HG02973 (cell line): ENCODE measurements around the gene C2CD4A.
A peak's percentile ranks its signal among the peaks of the same experiment; 100 is the strongest.

ENCODE experiments used
- ATAC-seq: cut with Tn5 transposase; IDR thresholded peaks from one replicate; pipeline ENCODE4 v1.9.1; 2021; ENCODE audit warnings: moderate library complexity; ENCODE audit not compliant: unreplicated experiment

Gene C2CD4A

DNA sequence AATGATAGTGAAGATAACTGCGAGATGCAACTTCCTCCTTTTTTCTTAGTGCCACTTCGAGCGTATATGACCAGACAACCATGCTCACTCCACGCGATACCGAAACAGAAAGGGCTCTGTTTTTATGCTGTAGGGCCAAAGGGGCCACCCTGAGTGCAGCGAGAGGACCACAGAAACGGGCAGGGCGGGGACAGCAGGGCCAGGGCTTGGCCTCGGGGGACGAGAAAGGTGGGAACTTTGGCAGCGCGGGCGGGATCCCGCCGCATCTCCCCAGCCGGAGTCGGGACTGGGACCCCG, 7.0 kb upstream of the C2CD4A start:
- ATAC-seq: peak; percentile 70

- peak; percentile 82 for ATAC-seq
These were observed 6.5 kb upstream of the C2CD4A start, which contains the start of gene VPS13C for GRCh38 chr15:62060113-62060895. TSS of gene VPS13C (minus strand) at chr15:62060447. CDS start at chr15:62060374, 73 bp downstream.

DNA sequence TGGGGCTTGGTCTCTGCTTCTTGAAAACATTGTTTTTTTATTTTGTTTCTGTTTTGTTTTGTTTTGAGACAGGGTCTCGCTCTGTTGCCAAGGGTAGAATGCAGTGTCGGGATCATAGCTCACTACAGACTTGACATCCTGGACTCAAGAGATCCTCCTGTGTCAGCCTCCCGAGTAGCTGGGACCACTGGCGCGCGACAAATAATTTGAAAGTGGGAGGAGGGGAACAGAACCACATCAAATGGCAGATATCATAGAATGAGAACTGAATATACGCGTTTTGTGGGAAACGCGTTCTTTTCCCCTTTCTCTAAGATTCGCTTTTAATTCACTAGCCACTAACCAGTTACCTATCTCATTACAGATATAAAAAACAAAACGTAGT, 5.9 kb upstream of the C2CD4A start:
- ATAC-seq: peak; percentile 1

GRCh38 chr15:62063825-62064635, 2.7 kb upstream of the C2CD4A start:
- no peak for ATAC-seq

- ATAC-seq: no peak
These were observed 769 bp downstream of the C2CD4A start for GRCh38 chr15:62067448-62068044.

- ATAC-seq: no peak
These were observed 1.5 kb downstream of the C2CD4A start for GRCh38 chr15:62068071-62068809.

- ATAC-seq: no peak
These were observed 2.0 kb downstream of the C2CD4A start for GRCh38 chr15:62068810-62069167.

- no peak for ATAC-seq
These were observed 2.8 kb downstream of the C2CD4A start for GRCh38 chr15:62069551-62069950.

GRCh38 chr15:62071711-62072308, 5.0 kb downstream of the C2CD4A start:
- ATAC-seq: no peak

DNA sequence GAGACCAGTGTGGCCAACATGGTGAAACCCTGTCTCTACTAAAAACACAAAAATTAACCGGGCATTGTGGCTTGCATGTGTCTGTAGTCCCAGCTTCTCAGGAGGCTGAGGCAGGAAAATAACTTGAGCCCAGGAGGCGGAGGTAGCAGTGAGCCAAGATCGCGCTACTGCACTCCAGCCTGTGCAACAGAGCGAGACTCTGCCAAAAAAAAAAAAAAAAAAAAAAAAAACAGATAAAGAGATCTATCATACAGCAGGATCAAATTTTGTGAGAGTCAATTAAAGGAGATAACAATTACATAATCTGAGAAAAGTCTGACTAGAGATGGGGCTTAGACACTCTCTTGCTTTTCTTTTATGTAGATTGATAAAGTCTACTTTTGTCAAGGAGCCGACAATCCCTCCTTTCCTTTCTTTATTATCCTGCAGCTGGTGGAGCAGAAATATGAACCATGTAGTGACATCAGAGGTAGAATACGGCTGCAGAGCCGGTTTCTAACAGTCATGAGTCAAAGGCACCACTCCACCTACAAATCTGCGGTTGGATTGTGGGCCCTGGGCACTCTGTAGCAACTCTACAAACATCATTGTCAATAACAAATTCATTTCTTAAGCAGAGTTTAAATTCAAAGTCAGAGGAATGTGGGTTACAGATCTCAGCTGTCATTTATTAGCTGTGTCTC, 9.0 kb downstream of the C2CD4A start:
- no peak for ATAC-seq

- no peak for ATAC-seq
These were observed 12.8 kb downstream of the C2CD4A start for GRCh38 chr15:62079594-62079993.

DNA sequence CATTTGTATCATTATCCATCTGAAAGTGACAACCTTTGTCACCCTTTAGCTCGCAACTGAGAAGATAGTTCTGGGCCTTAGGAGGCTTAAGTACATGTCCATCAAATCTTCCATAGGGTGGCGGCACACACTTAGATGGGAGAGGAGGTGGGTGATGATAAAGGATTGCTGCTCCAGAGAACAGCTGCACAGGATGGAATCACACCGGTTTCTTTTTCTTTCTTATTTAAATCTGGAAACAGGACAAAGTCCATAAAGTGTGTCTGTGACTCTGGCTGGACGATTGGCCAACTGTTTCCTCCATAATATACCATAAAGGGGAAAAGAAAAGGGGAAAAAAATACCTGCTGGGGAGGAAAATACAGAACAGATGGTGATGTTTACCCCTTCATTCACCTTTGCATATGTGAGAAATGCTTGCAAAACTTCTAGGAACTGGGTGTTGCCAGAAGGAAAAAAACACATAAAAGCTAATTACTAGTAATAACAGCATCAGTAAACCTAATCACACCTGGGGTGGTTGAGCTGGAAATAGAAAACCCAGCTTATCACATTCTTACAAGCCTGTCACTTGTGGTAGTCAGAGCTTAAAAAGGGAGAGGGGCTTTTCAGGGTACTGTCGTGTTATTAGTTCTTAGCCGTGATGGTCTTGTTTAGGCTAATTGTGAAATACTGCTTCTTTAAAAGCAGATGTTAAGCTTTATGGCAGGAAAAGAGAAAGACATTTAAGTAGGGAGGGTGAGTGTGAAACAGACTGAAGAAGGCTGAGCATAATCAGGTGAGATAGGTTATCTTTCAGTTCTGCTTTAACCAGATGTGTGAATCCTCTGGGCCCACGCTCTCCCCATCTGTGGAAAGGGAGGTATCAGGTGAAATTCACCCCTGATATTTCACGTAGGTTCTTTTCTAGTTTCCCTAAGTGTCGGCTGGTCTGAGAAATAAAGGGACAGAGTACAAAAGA, 16.7 kb downstream of the C2CD4A start:
- ATAC-seq: no peak

GRCh38 chr15:62085740-62086139, 19.0 kb downstream of the C2CD4A start:
- no peak for ATAC-seq

DNA sequence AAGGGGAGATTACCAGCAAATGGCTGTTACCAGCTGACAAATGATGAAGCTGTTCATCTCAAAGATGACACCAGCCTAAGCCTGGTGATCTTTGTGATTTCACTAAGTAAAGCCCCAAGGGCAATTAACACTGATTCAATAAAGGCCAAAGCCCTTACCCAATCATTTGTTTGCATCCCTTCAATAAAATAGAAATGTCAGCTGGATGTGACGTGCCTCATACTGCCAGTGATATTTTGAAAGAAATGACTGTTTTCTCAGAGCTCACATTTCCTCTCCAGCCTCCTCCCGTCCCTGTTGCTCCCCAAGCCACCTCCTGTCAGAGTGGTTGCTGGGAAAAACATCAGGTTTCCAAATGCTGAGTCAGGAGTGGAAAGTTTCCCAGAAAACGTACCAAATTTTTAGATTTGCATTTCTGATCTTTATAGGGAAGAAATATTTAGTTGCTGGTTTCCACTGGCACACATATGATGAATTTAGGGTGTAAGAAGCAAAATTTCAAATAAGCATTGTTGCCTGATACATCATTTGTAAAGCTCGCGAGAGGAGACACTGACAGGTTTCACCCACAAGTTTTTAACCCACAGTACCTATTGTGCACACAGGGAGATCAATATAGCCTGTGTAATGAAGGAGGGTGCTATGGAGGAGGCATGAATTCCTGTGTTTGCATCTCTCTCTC, 21.0 kb downstream of the C2CD4A start:
- ATAC-seq: no peak

GRCh38 chr15:62088353-62088693, 21.5 kb downstream of the C2CD4A start:
- ATAC-seq: no peak

- no peak for ATAC-seq
These were observed 22.8 kb downstream of the C2CD4A start for GRCh38 chr15:62089616-62090015.

DNA sequence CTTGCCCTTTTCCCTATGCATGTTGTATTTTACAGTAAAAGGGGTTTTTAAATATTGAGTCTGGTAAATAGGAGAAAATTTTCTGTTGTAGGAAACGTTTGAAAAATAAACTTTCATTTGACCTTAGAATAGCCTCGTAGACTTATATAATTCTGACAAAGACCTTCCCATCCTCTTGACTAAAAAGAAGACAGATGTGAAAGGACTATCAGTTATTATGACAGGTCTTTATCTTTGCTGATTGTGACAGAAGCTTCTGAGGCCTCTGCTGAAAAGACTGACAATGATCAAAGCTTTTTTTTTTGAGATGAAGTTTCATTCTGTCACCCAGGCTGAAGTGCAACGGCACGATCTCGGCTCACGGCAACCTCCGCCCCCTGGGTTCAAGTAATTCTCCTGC, 24.2 kb downstream of the C2CD4A start:
- ATAC-seq: no peak

DNA sequence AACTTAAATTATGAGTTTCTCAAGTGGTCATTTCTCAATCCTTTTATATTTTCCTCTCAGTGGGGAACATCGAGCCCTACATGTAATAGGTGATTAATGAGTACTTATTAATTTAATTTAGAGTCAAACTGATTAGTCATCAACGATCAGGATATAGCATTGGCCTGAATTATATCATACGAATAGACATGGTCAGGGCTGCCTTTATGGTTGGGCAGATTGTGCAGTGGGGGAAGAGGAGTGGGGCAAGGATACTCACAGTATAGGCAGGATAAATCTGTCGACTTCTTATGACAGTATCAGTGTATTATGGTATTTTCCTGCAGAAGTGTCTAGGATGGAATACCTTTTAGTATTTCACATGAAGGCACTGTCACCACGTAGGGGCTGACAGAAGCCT, 27.0 kb downstream of the C2CD4A start:
- ATAC-seq: no peak

GRCh38 chr15:62094388-62094787, 27.6 kb downstream of the C2CD4A start:
- no peak for ATAC-seq
